Caco-2 (cell line): ENCODE data around the gene KCTD17. TPM values are rescaled to one million over a fixed set of nuclear protein-coding genes. Genes with fewer than 3 reads are reported as not detected.

Source experiments
- BruUV-seq: library from RNA; stranded (reverse); fragments of 400-500 nt; replicated peaks from 2 replicates; lab custom pipeline; 2021; lab: Mats Ljungman, UMichigan
- CTCF ChIA-PET: fragments of 300-600 bp; sonication (Branson Sonifier 250); formaldehyde crosslinking; loops from one replicate; lab custom pipeline; 2022; ENCODE audit warnings: antibody characterized with exemption; lab: Charles Lee
- POLR2A ChIA-PET: fragments of 300-600 bp; sonication (Branson Sonifier 250); formaldehyde crosslinking; loops from one replicate; lab custom pipeline; 2022; ENCODE audit warnings: antibody characterized with exemption; lab: Charles Lee
- DNase-seq, 2 experiments: peaks; one replicate each; pipeline versions ENCODE4 v3.0.0 to v3.0.0-alpha.2; 2020 to 2022
- H3K27me3 ChIP-seq: replicated peaks from 2 replicates; pipeline ENCODE4 v1.6.0; 2011; ENCODE audit warnings: low read length; ENCODE audit not compliant: control insufficient read depth, insufficient read depth
- H3K36me3 ChIP-seq: 2 replicates; pipeline ENCODE4 v1.5.1; 2011; ENCODE audit warnings: low read length; ENCODE audit not compliant: control insufficient read depth, insufficient read depth
- H3K4me1 ChIP-seq: fragments of 250-450 bp; sonication (Bioruptor Pico); 2 replicates; pipeline ENCODE4 v1.5.1; 2020; ENCODE audit warnings: mild to moderate bottlenecking
- H3K4me3 ChIP-seq: 2 replicates; pipeline ENCODE4 v1.5.1; 2011; ENCODE audit warnings: low read depth, mild to moderate bottlenecking, control low read depth, low read length
- H3K9me3 ChIP-seq: fragments of 250-450 bp; sonication (Bioruptor Pico); 2 replicates; pipeline ENCODE4 v1.5.1; 2020; ENCODE audit warnings: mild to moderate bottlenecking, moderate library complexity
- H3K27ac Mint-ChIP-seq: one replicate; pipeline ENCODE4 v1.8.0; 2022; ENCODE audit warnings: mixed read lengths; ENCODE audit not compliant: unreplicated experiment
- H3K27me3 Mint-ChIP-seq: one replicate; pipeline ENCODE4 v1.8.0; 2022; ENCODE audit warnings: mixed read lengths; ENCODE audit not compliant: insufficient read depth, unreplicated experiment
- H3K36me3 Mint-ChIP-seq: one replicate; pipeline ENCODE4 v1.8.0; 2022; ENCODE audit warnings: mild to moderate bottlenecking, mixed read lengths; ENCODE audit not compliant: insufficient read depth, unreplicated experiment
- H3K4me1 Mint-ChIP-seq: one replicate; pipeline ENCODE4 v1.8.0; 2022; ENCODE audit warnings: low read depth, mixed read lengths; ENCODE audit not compliant: unreplicated experiment
- H3K4me3 Mint-ChIP-seq: one replicate; pipeline ENCODE4 v1.8.0; 2022; ENCODE audit warnings: mild to moderate bottlenecking, moderate library complexity, mixed read lengths; ENCODE audit not compliant: unreplicated experiment
- H3K9me3 Mint-ChIP-seq: one replicate; pipeline ENCODE4 v1.8.0; 2022; ENCODE audit warnings: mixed read lengths; ENCODE audit not compliant: unreplicated experiment
- CTCF ChIP-seq, 2 experiments: fragments of 200-600 bp in 1 of 2; IDR thresholded peaks; 1 replicate in 1 of 2; 2 replicates in 1 of 2; pipeline versions ENCODE4 v1.5.1 to v1.8.0; 2011 to 2022; ENCODE audit warnings: antibody characterized with exemption in 1 of 2, control low read depth in 1 of 2, inconsistent platforms in 1 of 2, low read depth in 1 of 2, low read length in 1 of 2, mild to moderate bottlenecking in 1 of 2, moderate library complexity in 1 of 2; ENCODE audit not compliant: insufficient read depth in 1 of 2, severe bottlenecking in 1 of 2, unreplicated experiment in 1 of 2
- intact Hi-C: fragments of 100-400 bp; cut with micrococcal nuclease; formaldehyde crosslinking; loops from one replicate; pipeline ENCODE4 v1.10.0; 2022; ENCODE audit not compliant: unreplicated experiment
- total RNA-seq: library from RNA; stranded (reverse); gene quantifications from 2 replicates; pipeline ENCODE4 v1.2.3, GENCODE V29; 2022

Gene KCTD17
- total RNA-seq, 1 experiment from 2014 or later = 19.8 TPM

- H3K27me3 Mint-ChIP-seq = no peaks in the 10 kb centered on the region
- Histone ChIP-seq H3K4me3 (no peak overlapping the region), H3K36me3 (peaks cover 4% of the 10 kb centered on the region; the same call in 1 of the 2 replicates), H3K27me3 (no peaks in the 10 kb centered on the region), H3K9me3 (no peaks in the 10 kb centered on the region), H3K4me1 (peaks cover 11% of the 10 kb centered on the region; the same call in 1 of the 2 replicates)
- DNase-seq = peak in 1 of 2 experiments; percentile 51
- ChIA-PET POLR2A (no interaction called here), CTCF (interaction anchor here (4.9 kb wide), 1 partner anchor 9 kb away, joined by 29 read pairs; no protein-coding TSS in a partner anchor)
- peaks cover 36% of the 10 kb centered on the region for H3K36me3 Mint-ChIP-seq
- intact Hi-C loops = no loop called here
- no TSS peak for BruUV-seq
- H3K9me3 Mint-ChIP-seq = no peaks in the 10 kb centered on the region
- H3K4me3 Mint-ChIP-seq = peak overlapping the region; percentile 46
- H3K27ac Mint-ChIP-seq = no peak overlapping the region
- H3K4me1 Mint-ChIP-seq = no peaks in the 10 kb centered on the region
- peak; percentile 57 to 69 for TF ChIP-seq CTCF (IDR thresholded peaks at IDR 0.05; ENCODE audit: insufficient read depth in 1 of 2, low read depth in 1 of 2, low read length in 1 of 2, severe bottlenecking in 1 of 2, unreplicated experiment in 1 of 2)
Observed at GRCh38 chr22:37021710-37022482, 29.6 kb upstream of the KCTD17 start.

GRCh38 chr22:37022483-37023337, 28.8 kb upstream of the KCTD17 start:
- Histone ChIP-seq H3K9me3 (no peaks in the 10 kb centered on the region), H3K4me1 (peaks cover 11% of the 10 kb centered on the region; the same call in 1 of the 2 replicates), H3K4me3 (no peak overlapping the region), H3K36me3 (peaks cover 4% of the 10 kb centered on the region), H3K27me3 (no peaks in the 10 kb centered on the region)
- Mint-ChIP-seq H3K27ac (no peak overlapping the region), H3K4me1 (no peaks in the 10 kb centered on the region), H3K27me3 (no peaks in the 10 kb centered on the region), H3K36me3 (peaks cover 38% of the 10 kb centered on the region), H3K9me3 (no peaks in the 10 kb centered on the region), H3K4me3 (no peak overlapping the region)
- no TSS peak for BruUV-seq
- ChIA-PET CTCF (interaction anchor here (4.9 kb wide), 1 partner anchor 9 kb away, joined by 29 read pairs; no protein-coding TSS in a partner anchor), POLR2A (no interaction called here)
- intact Hi-C loops = no loop called here
- TF ChIP-seq CTCF (IDR thresholded peaks at IDR 0.05; ENCODE audit: insufficient read depth in 1 of 2, low read depth in 1 of 2, low read length in 1 of 2, severe bottlenecking in 1 of 2, unreplicated experiment in 1 of 2) = no peak
- DNase-seq = no peak

- no peak for TF ChIP-seq CTCF (IDR thresholded peaks at IDR 0.05; ENCODE audit: insufficient read depth in 1 of 2, low read depth in 1 of 2, low read length in 1 of 2, severe bottlenecking in 1 of 2, unreplicated experiment in 1 of 2)
- H3K36me3 ChIP-seq = peaks cover 3% of the 10 kb centered on the region
- peaks cover 4% of the 10 kb centered on the region; the same call in 1 of the 2 replicates for H3K4me1 ChIP-seq
- H3K4me3 ChIP-seq = no peak overlapping the region
- Mint-ChIP-seq H3K4me3 (no peak overlapping the region), H3K9me3 (no peaks in the 10 kb centered on the region), H3K27me3 (no peaks in the 10 kb centered on the region), H3K36me3 (peaks cover 33% of the 10 kb centered on the region), H3K4me1 (no peaks in the 10 kb centered on the region), H3K27ac (no peak overlapping the region)
- no TSS peak for BruUV-seq
- ChIA-PET POLR2A (no interaction called here), CTCF (no interaction called here)
- intact Hi-C loops = no loop called here
- DNase-seq = no peak
- H3K9me3 ChIP-seq = no peaks in the 10 kb centered on the region
- H3K27me3 ChIP-seq = no peaks in the 10 kb centered on the region
Observed at GRCh38 chr22:37023743-37024338, 27.7 kb upstream of the KCTD17 start.
